ENCODE measurements around the gene SLC30A2.

Gene SLC30A2

DNA sequence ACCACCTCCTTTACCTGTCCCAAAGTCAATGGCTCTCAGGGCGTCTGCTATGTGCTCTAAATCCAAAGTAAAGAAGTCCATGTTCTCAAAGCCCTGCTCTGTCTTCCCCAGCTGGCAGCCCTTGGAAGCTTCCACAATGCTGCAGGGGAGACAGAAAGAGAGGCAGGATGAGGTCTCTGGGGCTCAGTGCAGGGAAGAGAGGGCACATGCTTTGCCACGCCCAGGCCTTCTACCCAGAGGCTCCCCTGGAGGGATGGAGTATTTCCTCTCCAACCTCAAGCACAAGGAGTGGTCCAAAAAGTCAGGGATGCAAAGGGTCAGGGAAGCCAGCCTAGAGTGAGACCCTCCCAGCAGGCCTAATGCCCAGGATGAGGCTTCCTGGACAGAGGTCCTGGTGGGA lies 11.3 kb upstream of the SLC30A2 start:
- Histone ChIP-seq H3K36me3 (ENCODE audit: control insufficient read depth in 1 of 2, insufficient read depth in 2 of 2, low read length in 2 of 2) (no peaks in the 10 kb centered on the region), H2BK12ac (ENCODE audit: low read length) (no peak overlapping the region), H4K12ac (ENCODE audit: low read depth, low read length) (no peak overlapping the region), H3K4me3 (ENCODE audit: low read depth, low read length) (no peak overlapping the region), H4K8ac (ENCODE audit: low read depth, low read length) (no peak overlapping the region), H3K79me1 (ENCODE audit: low read length) (no peaks in the 10 kb centered on the region), H3K4me2 (ENCODE audit: low read length) (no peak overlapping the region), H2BK5ac (ENCODE audit: low read depth, low read length, poor library complexity) (no peak overlapping the region), H2BK120ac (ENCODE audit: insufficient read depth, low read length, poor library complexity) (no peak overlapping the region), H3K4ac (ENCODE audit: low read depth, low read length) (no peak overlapping the region), H3K14ac (ENCODE audit: low read length) (no peak overlapping the region), H2AK5ac (ENCODE audit: low read length) (no peak overlapping the region), H3K27ac (ENCODE audit: low read depth, low read length) (no peak overlapping the region), H3K27me3 (ENCODE audit: insufficient read depth, low read length) (no peaks in the 10 kb centered on the region), H3K4me1 (ENCODE audit: control insufficient read depth in 1 of 2, insufficient read depth in 2 of 2, low read length in 2 of 2) (no peaks in the 10 kb centered on the region), H4K91ac (ENCODE audit: low read depth, low read length) (no peak overlapping the region), H3K79me2 (ENCODE audit: control insufficient read depth, insufficient read depth, low read length, poor library complexity) (no peaks in the 10 kb centered on the region), H3K9me3 (ENCODE audit: insufficient read depth, low read depth, low read length) (no peaks in the 10 kb centered on the region), H2AFZ (ENCODE audit: insufficient read depth, low read length, poor library complexity) (no peak overlapping the region), H3K9ac (ENCODE audit: low read length) (no peak overlapping the region), H3K23ac (ENCODE audit: low read length) (no peak overlapping the region), H3K18ac (ENCODE audit: low read length) (no peak overlapping the region)
- DNase-seq, result no peak
- no CpG with 5 or more reads among the region's 2 CpGs for WGBS (ENCODE audit: extremely low coverage, insufficient coverage, insufficient read length)

- H3K27me3 ChIP-seq (ENCODE audit: insufficient read depth, low read length), result no peaks in the 10 kb centered on the region
- no peak for DNase-seq
- H3K79me2 ChIP-seq (ENCODE audit: control insufficient read depth, insufficient read depth, low read length, poor library complexity), result no peaks in the 10 kb centered on the region
- H2AK5ac ChIP-seq (ENCODE audit: low read length), result no peak overlapping the region
- H3K27ac ChIP-seq (ENCODE audit: low read depth, low read length), result no peak overlapping the region
- H3K14ac ChIP-seq (ENCODE audit: low read length), result no peak overlapping the region
- no peak overlapping the region for H4K8ac ChIP-seq (ENCODE audit: low read depth, low read length)
- peaks cover 7 to 8% of the 10 kb centered on the region in 2 experiments for H3K4me1 ChIP-seq (ENCODE audit: control insufficient read depth in 1 of 2, insufficient read depth in 2 of 2, low read length in 2 of 2)
- WGBS (ENCODE audit: extremely low coverage, insufficient coverage, insufficient read length), result no CpG with 5 or more reads among the region's 2 CpGs
- H2BK120ac ChIP-seq (ENCODE audit: insufficient read depth, low read length, poor library complexity), result no peak overlapping the region
- no peak overlapping the region for H2AFZ ChIP-seq (ENCODE audit: insufficient read depth, low read length, poor library complexity)
- no peak overlapping the region for H4K91ac ChIP-seq (ENCODE audit: low read depth, low read length)
- no peak overlapping the region for H3K4me2 ChIP-seq (ENCODE audit: low read length)
- no peak overlapping the region for H3K4ac ChIP-seq (ENCODE audit: low read depth, low read length)
- H3K79me1 ChIP-seq (ENCODE audit: low read length), result peaks cover under 1% of the 10 kb centered on the region
- H2BK12ac ChIP-seq (ENCODE audit: low read length), result no peak overlapping the region
- no peak overlapping the region for H4K12ac ChIP-seq (ENCODE audit: low read depth, low read length)
- H3K23ac ChIP-seq (ENCODE audit: low read length), result no peak overlapping the region
- no peak overlapping the region for H3K18ac ChIP-seq (ENCODE audit: low read length)
- H3K36me3 ChIP-seq (ENCODE audit: control insufficient read depth in 1 of 2, insufficient read depth in 2 of 2, low read length in 2 of 2), result no peaks in the 10 kb centered on the region
- no peak overlapping the region for H2BK5ac ChIP-seq (ENCODE audit: low read depth, low read length, poor library complexity)
- H3K9ac ChIP-seq (ENCODE audit: low read length), result no peak overlapping the region
- no peaks in the 10 kb centered on the region for H3K9me3 ChIP-seq (ENCODE audit: insufficient read depth, low read depth, low read length)
- no peak overlapping the region for H3K4me3 ChIP-seq (ENCODE audit: low read depth, low read length)
Measured at GRCh38 chr1:26055041-26055440, 9.1 kb upstream of the SLC30A2 start.

DNA sequence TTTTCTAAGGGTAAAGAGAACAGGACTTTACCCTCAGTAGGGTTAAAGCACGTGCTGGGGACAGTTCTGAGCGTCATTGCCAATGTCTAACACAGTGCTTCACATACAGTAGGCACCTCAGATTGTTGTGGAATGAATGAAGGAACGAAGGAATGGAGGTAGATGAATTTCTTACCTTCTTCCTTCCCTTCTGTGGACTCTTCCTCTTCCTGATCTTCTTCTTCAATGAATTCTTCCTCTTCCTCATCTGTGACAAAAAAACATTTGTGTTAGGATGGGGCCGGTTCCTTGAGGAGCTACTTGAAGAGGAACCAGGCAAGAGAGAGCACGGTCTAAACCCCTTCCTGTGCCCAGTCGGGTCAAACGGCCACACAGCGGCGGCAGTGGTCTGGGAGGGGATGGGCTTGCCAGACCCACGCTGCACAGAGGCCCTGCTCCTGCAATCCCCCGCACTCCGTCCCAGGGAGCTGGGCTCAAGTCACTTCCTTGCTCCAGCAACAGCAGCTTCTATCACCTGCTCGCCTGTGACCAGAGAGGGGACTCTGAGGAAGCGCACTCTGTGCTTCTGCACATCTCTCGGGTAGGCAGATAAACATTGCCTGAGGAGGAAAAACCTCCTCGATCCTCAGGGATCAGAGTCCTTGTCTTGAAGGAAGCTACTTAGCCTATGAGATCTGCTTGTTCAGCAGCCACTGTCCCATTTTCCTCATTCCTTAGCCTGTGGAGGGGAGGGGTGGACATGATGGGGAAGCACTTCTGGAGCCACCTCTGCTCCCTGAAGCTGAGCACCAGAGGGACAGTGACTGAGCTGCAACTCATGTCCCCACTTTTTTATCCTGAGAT lies 8.0 kb upstream of the SLC30A2 start:
- Histone ChIP-seq H3K4me3 (ENCODE audit: low read depth, low read length) (no peak overlapping the region), H2BK12ac (ENCODE audit: low read length) (no peak overlapping the region), H3K4me2 (ENCODE audit: low read length) (no peak overlapping the region), H2BK5ac (ENCODE audit: low read depth, low read length, poor library complexity) (no peak overlapping the region), H2AFZ (ENCODE audit: insufficient read depth, low read length, poor library complexity) (no peak overlapping the region), H3K36me3 (ENCODE audit: control insufficient read depth in 1 of 2, insufficient read depth in 2 of 2, low read length in 2 of 2) (no peaks in the 10 kb centered on the region), H3K27ac (ENCODE audit: low read depth, low read length) (no peak overlapping the region), H3K9ac (ENCODE audit: low read length) (no peak overlapping the region), H3K27me3 (ENCODE audit: insufficient read depth, low read length) (no peaks in the 10 kb centered on the region), H4K91ac (ENCODE audit: low read depth, low read length) (no peak overlapping the region), H4K12ac (ENCODE audit: low read depth, low read length) (no peak overlapping the region), H2AK5ac (ENCODE audit: low read length) (no peak overlapping the region), H2BK120ac (ENCODE audit: insufficient read depth, low read length, poor library complexity) (no peak overlapping the region), H3K79me2 (ENCODE audit: control insufficient read depth, insufficient read depth, low read length, poor library complexity) (no peaks in the 10 kb centered on the region), H3K14ac (ENCODE audit: low read length) (no peak overlapping the region), H4K8ac (ENCODE audit: low read depth, low read length) (no peak overlapping the region), H3K4me1 (ENCODE audit: control insufficient read depth in 1 of 2, insufficient read depth in 2 of 2, low read length in 2 of 2) (peaks cover 14 to 16% of the 10 kb centered on the region in 2 experiments), H3K23ac (ENCODE audit: low read length) (no peak overlapping the region), H3K18ac (ENCODE audit: low read length) (no peak overlapping the region), H3K9me3 (ENCODE audit: insufficient read depth, low read depth, low read length) (no peaks in the 10 kb centered on the region), H3K4ac (ENCODE audit: low read depth, low read length) (no peak overlapping the region), H3K79me1 (ENCODE audit: low read length) (peaks cover 5% of the 10 kb centered on the region)
- no peak for DNase-seq
- WGBS (ENCODE audit: extremely low coverage, insufficient coverage, insufficient read length), result no CpG with 5 or more reads among the region's 16 CpGs

DNA sequence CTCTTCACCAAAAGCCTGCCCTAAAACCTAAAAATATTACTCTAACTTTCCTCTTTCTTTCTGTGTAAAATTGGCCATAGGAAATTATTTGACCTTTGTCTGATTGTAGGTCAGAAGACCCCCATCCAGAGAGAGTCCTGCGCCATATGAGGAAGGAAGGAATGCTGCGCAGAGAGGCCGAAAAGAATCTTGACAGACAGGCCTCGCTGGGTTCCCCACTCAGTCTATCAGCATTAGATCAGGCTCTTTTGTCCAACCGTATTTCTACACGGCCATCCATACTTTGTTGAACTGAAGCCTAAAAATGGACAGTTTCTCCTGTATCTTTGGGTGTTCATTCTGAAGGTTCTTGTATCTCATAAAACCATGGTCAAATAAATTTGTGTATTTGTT lies 4.3 kb upstream of the SLC30A2 start:
- H3K14ac ChIP-seq (ENCODE audit: low read length), result peak overlapping the region; percentile 67
- no peaks in the 10 kb centered on the region for H3K79me2 ChIP-seq (ENCODE audit: control insufficient read depth, insufficient read depth, low read length, poor library complexity)
- no peak overlapping the region for H2AFZ ChIP-seq (ENCODE audit: insufficient read depth, low read length, poor library complexity)
- no peak overlapping the region for H3K4me3 ChIP-seq (ENCODE audit: low read depth, low read length)
- H3K27ac ChIP-seq (ENCODE audit: low read depth, low read length), result peak overlapping the region; percentile 84
- H3K27me3 ChIP-seq (ENCODE audit: insufficient read depth, low read length), result peaks cover 17% of the 10 kb centered on the region
- H2BK120ac ChIP-seq (ENCODE audit: insufficient read depth, low read length, poor library complexity), result peak overlapping the region; percentile 75
- H3K4me2 ChIP-seq (ENCODE audit: low read length), result peak overlapping the region; percentile 31
- no peak overlapping the region for H2BK12ac ChIP-seq (ENCODE audit: low read length)
- peak; percentile 55 to 86 for DNase-seq
- H2AK5ac ChIP-seq (ENCODE audit: low read length), result no peak overlapping the region
- H4K12ac ChIP-seq (ENCODE audit: low read depth, low read length), result no peak overlapping the region
- H3K18ac ChIP-seq (ENCODE audit: low read length), result no peak overlapping the region
- no peak overlapping the region for H3K4ac ChIP-seq (ENCODE audit: low read depth, low read length)
- H3K4me1 ChIP-seq (ENCODE audit: control insufficient read depth in 1 of 2, insufficient read depth in 2 of 2, low read length in 2 of 2), result peaks cover 30% of the 10 kb centered on the region in 2 experiments
- H3K36me3 ChIP-seq (ENCODE audit: control insufficient read depth in 1 of 2, insufficient read depth in 2 of 2, low read length in 2 of 2), result no peaks in the 10 kb centered on the region
- H4K91ac ChIP-seq (ENCODE audit: low read depth, low read length), result peak overlapping the region; percentile 92
- H3K79me1 ChIP-seq (ENCODE audit: low read length), result peaks cover 18% of the 10 kb centered on the region
- H3K23ac ChIP-seq (ENCODE audit: low read length), result no peak overlapping the region
- H4K8ac ChIP-seq (ENCODE audit: low read depth, low read length), result no peak overlapping the region
- no peaks in the 10 kb centered on the region for H3K9me3 ChIP-seq (ENCODE audit: insufficient read depth, low read depth, low read length)
- peak overlapping the region; percentile 78 for H2BK5ac ChIP-seq (ENCODE audit: low read depth, low read length, poor library complexity)
- no CpG with 5 or more reads among the region's 6 CpGs for WGBS (ENCODE audit: extremely low coverage, insufficient coverage, insufficient read length)
- H3K9ac ChIP-seq (ENCODE audit: low read length), result no peak overlapping the region
